ENCODE data around the gene HOXB3. TPM values are rescaled to one million over a fixed set of nuclear protein-coding genes. Genes with fewer than 3 reads are reported as not detected.

The HOXB3 gene
- total RNA-seq, 5 donors from 2014 or later (not counting 1 experiment from before 2014, with no cell fraction given), result 3.5 to 7.7 (median 4.2) TPM

- Histone ChIP-seq H3K27ac (ENCODE audit: low read length) (no peak overlapping the region), H3K4me3 (ENCODE audit: control insufficient read depth in 1 of 2, extremely low read depth in 1 of 2, low read length in 1 of 2) (peak overlapping the region; percentile 43 to 68), H3K4me1 (ENCODE audit: control insufficient read depth in 1 of 2, extremely low read depth in 1 of 2, insufficient read depth in 2 of 2, low read length in 2 of 2) (peaks cover 4 to 44% of the 10 kb centered on the region in 2 experiments), H3K36me3 (ENCODE audit: control insufficient read depth in 2 of 2, extremely low read depth in 1 of 2, insufficient read depth in 1 of 2, low read length in 1 of 2) (no peaks in the 10 kb centered on the region), H3K27me3 (replicated peaks in 1 of 2; ENCODE audit: control insufficient read depth in 2 of 2, extremely low read depth in 1 of 2, insufficient read depth in 2 of 2, low read length in 1 of 2) (peaks cover 0 to 87% of the 10 kb centered on the region in 2 experiments), H3K9me3 (no peaks in the 10 kb centered on the region)
- Mint-ChIP-seq H3K27me3 (peaks cover 87 to 88% of the 10 kb centered on the region in 2 donors), H3K4me3 (peak overlapping the region; percentile 70 to 82 (median 76)), H3K9me3 (no peaks in the 10 kb centered on the region), H3K4me1 (peaks cover 35 to 39% (median 36%) of the 10 kb centered on the region in 3 donors), H3K27ac (no peak overlapping the region), H3K36me3 (no peaks in the 10 kb centered on the region)
- ATAC-seq (replicated peaks in 1 of 4), result peak; percentile 32 to 46 (median 36)
- DNase-seq, result peak in 1 of 35 experiments; percentile 27
- 7% methylated on average over 8 of the region's 14 CpGs for WGBS (ENCODE audit: insufficient coverage)
- ChIA-PET POLR2A (interaction anchor here (0.5 to 1.6 kb wide), 4 partner anchors 139 to 1753 kb away, joined by 3 to 5 read pairs (median 4); no protein-coding TSS in a partner anchor), CTCF (interaction anchor here (0.6 to 3.1 kb wide), 27 partner anchors 8 to 1331 kb away, joined by 3 to 63 read pairs (median 5); partner anchors contain the start of gene HOXB6 (in 1 of the 2))
Measured at GRCh38 chr17:48592577-48592976, 2.5 kb upstream of the HOXB3 start.

GRCh38 chr17:48592057-48592514 lies 2.0 kb upstream of the HOXB3 start:
- peaks cover 4 to 39% of the 10 kb centered on the region in 2 experiments for H3K4me1 ChIP-seq (ENCODE audit: control insufficient read depth in 1 of 2, extremely low read depth in 1 of 2, insufficient read depth in 2 of 2, low read length in 2 of 2)
- H3K36me3 ChIP-seq (ENCODE audit: control insufficient read depth in 2 of 2, extremely low read depth in 1 of 2, insufficient read depth in 1 of 2, low read length in 1 of 2), result no peaks in the 10 kb centered on the region
- Mint-ChIP-seq H3K36me3 (no peaks in the 10 kb centered on the region), H3K27me3 (peaks cover 87 to 88% of the 10 kb centered on the region in 2 donors), H3K9me3 (no peaks in the 10 kb centered on the region), H3K27ac (no peak overlapping the region), H3K4me1 (peaks cover 32 to 36% (median 34%) of the 10 kb centered on the region in 3 donors), H3K4me3 (peak overlapping the region in 1 of 3 donors; percentile 82)
- ATAC-seq (replicated peaks in 1 of 4) (no peak), DNase-seq (no peak)
- ChIA-PET CTCF (interaction anchor here (0.6 to 3.1 kb wide), 16 partner anchors 8 to 1331 kb away, joined by 3 to 63 read pairs (median 6); no protein-coding TSS in a partner anchor), POLR2A (interaction anchor here (0.5 to 1.6 kb wide), 2 partner anchors 139 to 240 kb away, joined by 3 to 5 read pairs; no protein-coding TSS in a partner anchor)
- no peaks in the 10 kb centered on the region for H3K9me3 ChIP-seq
- 47% methylated on average over 24 of the region's 33 CpGs for WGBS (ENCODE audit: insufficient coverage)
- no peak overlapping the region for H3K27ac ChIP-seq (ENCODE audit: low read length)
- H3K27me3 ChIP-seq (replicated peaks in 1 of 2; ENCODE audit: control insufficient read depth in 2 of 2, extremely low read depth in 1 of 2, insufficient read depth in 2 of 2, low read length in 1 of 2), result peaks cover 0 to 87% of the 10 kb centered on the region in 2 experiments
- no peak overlapping the region for H3K4me3 ChIP-seq (ENCODE audit: control insufficient read depth in 1 of 2, extremely low read depth in 1 of 2, low read length in 1 of 2)

GRCh38 chr17:48591255-48592056 lies 1.4 kb upstream of the HOXB3 start:
- Histone ChIP-seq H3K36me3 (ENCODE audit: control insufficient read depth in 2 of 2, extremely low read depth in 1 of 2, insufficient read depth in 1 of 2, low read length in 1 of 2) (no peaks in the 10 kb centered on the region), H3K4me1 (ENCODE audit: control insufficient read depth in 1 of 2, extremely low read depth in 1 of 2, insufficient read depth in 2 of 2, low read length in 2 of 2) (peaks cover 4 to 33% of the 10 kb centered on the region in 2 experiments), H3K9me3 (no peaks in the 10 kb centered on the region), H3K4me3 (ENCODE audit: control insufficient read depth in 1 of 2, extremely low read depth in 1 of 2, low read length in 1 of 2) (no peak overlapping the region), H3K27me3 (replicated peaks in 1 of 2; ENCODE audit: control insufficient read depth in 2 of 2, extremely low read depth in 1 of 2, insufficient read depth in 2 of 2, low read length in 1 of 2) (peaks cover 0 to 85% of the 10 kb centered on the region in 2 experiments), H3K27ac (ENCODE audit: low read length) (no peak overlapping the region)
- POLR2A ChIA-PET, result interaction anchor here in 1 of 2 donors (0.5 kb wide), 1 partner anchor 188 kb away, joined by 10 read pairs; no protein-coding TSS in a partner anchor
- peaks cover 27 to 33% (median 31%) of the 10 kb centered on the region in 3 donors for H3K4me1 Mint-ChIP-seq
- 90% methylated on average over 2 of the region's 10 CpGs for WGBS (ENCODE audit: insufficient coverage)
- peaks cover 87 to 88% of the 10 kb centered on the region in 2 donors for H3K27me3 Mint-ChIP-seq
- ATAC-seq (replicated peaks in 1 of 4) (no peak), DNase-seq (no peak)
- H3K27ac Mint-ChIP-seq, result no peak overlapping the region
- H3K9me3 Mint-ChIP-seq, result no peaks in the 10 kb centered on the region
- no peaks in the 10 kb centered on the region for H3K36me3 Mint-ChIP-seq
- peak overlapping the region in 1 of 3 donors; percentile 82 for H3K4me3 Mint-ChIP-seq
- CTCF ChIA-PET, result interaction anchor here (0.5 to 1.8 kb wide), 3 partner anchors 140 to 325 kb away, joined by 3 to 10 read pairs (median 5); no protein-coding TSS in a partner anchor

- CTCF ChIA-PET, result interaction anchor here (0.8 to 1.0 kb wide), 2 partner anchors 11 to 239 kb away, joined by 6 to 8 read pairs; no protein-coding TSS in a partner anchor
Measured at GRCh38 chr17:48590607-48591161, 643 bp upstream of the HOXB3 start.

GRCh38 chr17:48589060-48589830 lies 796 bp downstream of the HOXB3 start:
- Mint-ChIP-seq H3K27ac (no peak overlapping the region), H3K9me3 (no peaks in the 10 kb centered on the region), H3K27me3 (peaks cover 87% of the 10 kb centered on the region in 2 donors), H3K4me3 (no peak overlapping the region), H3K36me3 (no peaks in the 10 kb centered on the region), H3K4me1 (peaks cover 39 to 43% (median 42%) of the 10 kb centered on the region in 3 donors)
- ATAC-seq (replicated peaks in 1 of 4) (no peak), DNase-seq (peak in 1 of 35 experiments; percentile 14)
- H3K9me3 ChIP-seq, result no peaks in the 10 kb centered on the region
- CTCF ChIA-PET, result interaction anchor here (0.5 to 2.0 kb wide), 8 partner anchors 12 to 281 kb away, joined by 3 to 8 read pairs (median 4); no protein-coding TSS in a partner anchor
- POLR2A ChIA-PET, result interaction anchor here in 1 of 2 donors (0.6 kb wide), 1 partner anchor 25 kb away, joined by 4 read pairs; no protein-coding TSS in a partner anchor
- H3K4me1 ChIP-seq (ENCODE audit: control insufficient read depth in 1 of 2, extremely low read depth in 1 of 2, insufficient read depth in 2 of 2, low read length in 2 of 2), result peaks cover 11 to 42% of the 10 kb centered on the region in 2 experiments
- no peak overlapping the region for H3K4me3 ChIP-seq (ENCODE audit: control insufficient read depth in 1 of 2, extremely low read depth in 1 of 2, low read length in 1 of 2)
- H3K27me3 ChIP-seq (replicated peaks in 1 of 2; ENCODE audit: control insufficient read depth in 2 of 2, extremely low read depth in 1 of 2, insufficient read depth in 2 of 2, low read length in 1 of 2), result peaks cover 0 to 81% of the 10 kb centered on the region in 2 experiments
- WGBS (ENCODE audit: insufficient coverage), result 26% methylated on average over 3 of the region's 10 CpGs
- no peaks in the 10 kb centered on the region for H3K36me3 ChIP-seq (ENCODE audit: control insufficient read depth in 2 of 2, extremely low read depth in 1 of 2, insufficient read depth in 1 of 2, low read length in 1 of 2)
- no peak overlapping the region for H3K27ac ChIP-seq (ENCODE audit: low read length)

More at GRCh38 chr17:48590607-48591161, 643 bp upstream of the HOXB3 start:
- Histone ChIP-seq H3K36me3 (ENCODE audit: control insufficient read depth in 2 of 2, extremely low read depth in 1 of 2, insufficient read depth in 1 of 2, low read length in 1 of 2) (no peaks in the 10 kb centered on the region), H3K27ac (ENCODE audit: low read length) (no peak overlapping the region), H3K27me3 (replicated peaks in 1 of 2; ENCODE audit: control insufficient read depth in 2 of 2, extremely low read depth in 1 of 2, insufficient read depth in 2 of 2, low read length in 1 of 2) (peaks cover 0 to 85% of the 10 kb centered on the region in 2 experiments), H3K4me1 (ENCODE audit: control insufficient read depth in 1 of 2, extremely low read depth in 1 of 2, insufficient read depth in 2 of 2, low read length in 2 of 2) (peaks cover 9 to 33% of the 10 kb centered on the region in 2 experiments), H3K4me3 (ENCODE audit: control insufficient read depth in 1 of 2, extremely low read depth in 1 of 2, low read length in 1 of 2) (no peak overlapping the region), H3K9me3 (no peaks in the 10 kb centered on the region)
- Mint-ChIP-seq H3K27me3 (peaks cover 88 to 89% of the 10 kb centered on the region in 2 donors), H3K9me3 (no peaks in the 10 kb centered on the region), H3K36me3 (no peaks in the 10 kb centered on the region), H3K27ac (no peak overlapping the region), H3K4me1 (peaks cover 30 to 38% (median 33%) of the 10 kb centered on the region in 3 donors), H3K4me3 (no peak overlapping the region)
- DNase-seq (no peak), ATAC-seq (replicated peaks in 1 of 4) (no peak)
- POLR2A ChIA-PET, result interaction anchor here (0.6 kb wide), 2 partner anchors 88 to 424 kb away, joined by 4 to 6 read pairs; no protein-coding TSS in a partner anchor

Data from T-cell (primary cell).